Cardiac fibroblast (primary cell): ENCODE measurements around the gene KIF3B.

Experiments used
- DNase-seq, 2 donors: peaks; one replicate each; pipeline versions ENCODE4 v3.0.0 to v3.0.0-alpha.2; 2010; ENCODE audit warnings: low read depth in 2 of 2
- H3K4me3 ChIP-seq, 2 donors: replicated peaks in 1 of 2; 1 replicate in 1 of 2; 2 replicates in 1 of 2; pipeline ENCODE4 v1.5.1; 2011; ENCODE audit warnings: low read depth in 2 of 2, low read length in 2 of 2, mild to moderate bottlenecking in 2 of 2, moderate library complexity in 1 of 2
- CTCF ChIP-seq: IDR thresholded peaks from one replicate; pipeline ENCODE4 v1.5.1; 2011; ENCODE audit warnings: low read depth, mild to moderate bottlenecking, low read length, inconsistent platforms

KIF3B gene

GRCh38 chr20:32302507-32302872, 25.0 kb downstream of the KIF3B start:
- DNase-seq = no peak
- TF ChIP-seq CTCF = no peak
- H3K4me3 ChIP-seq = no peak overlapping the region

GRCh38 chr20:32304131-32304746, 26.8 kb downstream of the KIF3B start:
- TF ChIP-seq CTCF = no peak
- DNase-seq = peak in 1 of 2 donors; percentile 14
- no peak overlapping the region for H3K4me3 ChIP-seq

- TF ChIP-seq CTCF = no peak
- no peak for DNase-seq
- H3K4me3 ChIP-seq = no peak overlapping the region
Observed at GRCh38 chr20:32312718-32313424, 35.4 kb downstream of the KIF3B start.

- no peak for TF ChIP-seq CTCF
- DNase-seq = no peak
Observed at GRCh38 chr20:32314768-32315167, 37.3 kb downstream of the KIF3B start.

GRCh38 chr20:32315399-32315798, 37.9 kb downstream of the KIF3B start:
- H3K4me3 ChIP-seq = no peak overlapping the region
- no peak for TF ChIP-seq CTCF
- DNase-seq = no peak

More at GRCh38 chr20:32314768-32315167, 37.3 kb downstream of the KIF3B start:
- no peak overlapping the region for H3K4me3 ChIP-seq

GRCh38 chr20:32315891-32316290, 38.4 kb downstream of the KIF3B start:
- no peak for TF ChIP-seq CTCF
- H3K4me3 ChIP-seq = no peak overlapping the region
- DNase-seq = no peak
